ENCODE data around the gene APOL6. TPM values are rescaled to one million over a fixed set of nuclear protein-coding genes. Genes with fewer than 3 reads are reported as not detected.

Gene APOL6
- total and polyA plus RNA-seq, 10 of the 15 experiments (the other 5 are each of a cell fraction or from before 2014, with no cell fraction given): 4.3 to 22.9 (median 9.3) TPM

DNA sequence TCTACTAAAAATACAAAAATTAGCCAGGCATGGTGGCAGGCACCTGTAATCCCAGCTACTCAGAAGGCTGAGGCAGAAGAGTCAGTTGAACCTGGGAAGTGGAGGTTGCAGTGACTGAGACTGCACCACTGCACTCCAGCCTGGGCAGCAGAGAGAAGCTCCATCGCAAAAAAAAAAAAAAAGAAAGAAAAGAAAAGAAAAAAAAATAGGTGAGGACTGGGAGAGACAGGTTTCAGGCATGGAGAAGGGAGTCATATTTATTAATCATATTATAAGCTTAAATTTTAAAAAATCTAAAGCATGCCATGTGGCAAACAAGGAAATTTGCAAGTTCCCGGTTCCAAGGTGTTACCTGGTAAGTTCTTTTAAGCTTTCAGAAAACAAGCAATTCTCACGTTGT lies 69.3 kb downstream of the APOL6 start, which contains the start of gene APOL5:
Gene APOL5, plus strand, starts transcription at position 301 of the 400 bp plus-strand sequence. Its CDS starts 0 bp downstream, at position 301.
- no peaks in the 10 kb centered on the region for H3K4me1 ChIP-seq (ENCODE audit: control insufficient read depth, insufficient read depth, low read length)
- H3K27ac ChIP-seq (ENCODE audit: control insufficient read depth, insufficient read depth): no peak within 1 kb of the TSS
- H2AFZ ChIP-seq (ENCODE audit: control insufficient read depth, low read depth, low read length): no peak within 1 kb of the TSS
- FAIRE-seq: no peak
- H3K79me2 ChIP-seq (ENCODE audit: control insufficient read depth, insufficient read depth, low read length): no peaks in the 10 kb centered on the region
- no peak within 1 kb of the TSS for H3K4me3 ChIP-seq
- WGBS (ENCODE audit: insufficient coverage, insufficient replicate concordance, low lambda C conversion rate, missing lambda C conversion rate): 0% methylated on average over 2 of the region's 3 CpGs
- intact Hi-C loops (cut with micrococcal nuclease; ENCODE audit: unreplicated experiment) (no loop called here), in situ Hi-C loops (cut with MboI) (no loop called here)
- no peak for DNase-seq (ENCODE audit: low read depth, low spot score)
- no peak for TF ChIP-seq CBX3 (IDR thresholded peaks at IDR 0.05; ENCODE audit: borderline replicate concordance, low read depth)
- no TSS peak for BruUV-seq (replicated peaks)
- SMC1A ChIA-PET (ENCODE audit: uncharacterized antibody, unreplicated experiment): no interaction called here
- no peaks in the 10 kb centered on the region for H4K20me1 ChIP-seq (ENCODE audit: control insufficient read depth, insufficient read depth)
- POLR2A ChIA-PET: interaction anchor here (0.6 kb wide), 1 partner anchor 115 kb away, joined by 8 read pairs; no protein-coding TSS in a partner anchor
- H3K9me3 ChIP-seq (replicated peaks; ENCODE audit: control insufficient read depth, insufficient read depth, low read length): no peaks in the 10 kb centered on the region
- RAD21 ChIA-PET (ENCODE audit: unreplicated experiment): no interaction called here
- CTCF ChIA-PET: no interaction called here
- ATAC-seq: no peak
- H3K27me3 ChIP-seq (replicated peaks in 1 of 2; ENCODE audit: control insufficient read depth in 2 of 2, insufficient read depth in 2 of 2, low read length in 1 of 2): no peaks in the 10 kb centered on the region
- no peak within 1 kb of the TSS for H3K4me2 ChIP-seq (ENCODE audit: control insufficient read depth, insufficient read depth)
- no peak within 1 kb of the TSS for H3K9ac ChIP-seq (ENCODE audit: control insufficient read depth, insufficient read depth, low read length)
- H3K36me3 ChIP-seq (ENCODE audit: control insufficient read depth in 2 of 2, insufficient read depth in 2 of 2, low read length in 1 of 2): no peaks in the 10 kb centered on the region

Other genes starting within 250 kb of the APOL6 start
- gene MCM5, start 248.3 kb upstream of the APOL6 start, total RNA-seq (2014; rRNA removed): 251 and 253 TPM in 2 replicates
- gene MCM5, start 248.3 kb upstream of the APOL6 start, total RNA-seq (2014; rRNA removed; fragmentation: Illumina TruSeq; extraction: Trizol): 84.6 and 100 TPM in 2 replicates
- 277 and 301 TPM in 2 replicates for gene MCM5, start 248.3 kb upstream of the APOL6 start, total RNA-seq (2021)
- 97.8 and 186 TPM in 2 replicates for gene MCM5, start 248.3 kb upstream of the APOL6 start, polyA plus RNA-seq (2011; rRNA removed)
- 35.9 and 98.0 TPM in 2 replicates for gene MCM5, start 248.3 kb upstream of the APOL6 start, polyA plus RNA-seq (2014; fragmentation: Illumina TruSeq; extraction: Trizol)
- 10 to 100 TPM; 14.1 to 22.1 TPM for gene MCM5, start 248.3 kb upstream of the APOL6 start, polyA plus RNA-seq (2014; fragmentation: Nextera tagmentation; extraction: Ambion mirVana)
- 142 and 197 TPM in 2 replicates for gene MCM5, start 248.3 kb upstream of the APOL6 start, polyA plus RNA-seq (2014; rRNA removed)
- gene MCM5, start 248.3 kb upstream of the APOL6 start, polyA plus RNA-seq (2016; fragmentation: Nextera tagmentation; extraction: Ambion mirVana): 100 to 1,000 TPM; 348 to 360 TPM
- not detected in 2 replicates for gene RASD2, start 107.6 kb upstream of the APOL6 start, total RNA-seq (2014; rRNA removed)
- not detected in 2 replicates for gene RASD2, start 107.6 kb upstream of the APOL6 start, total RNA-seq (2014; rRNA removed; fragmentation: Illumina TruSeq; extraction: Trizol)
- gene RASD2, start 107.6 kb upstream of the APOL6 start, total RNA-seq (2021): not detected in 2 replicates
- gene RASD2, start 107.6 kb upstream of the APOL6 start, polyA plus RNA-seq (2011; rRNA removed): 0.03 TPM in 1 of 2 replicates, not detected in the other
- gene RASD2, start 107.6 kb upstream of the APOL6 start, polyA plus RNA-seq (2014; fragmentation: Illumina TruSeq; extraction: Trizol): not detected in 2 replicates
- not detected for gene RASD2, start 107.6 kb upstream of the APOL6 start, polyA plus RNA-seq (2014; fragmentation: Nextera tagmentation; extraction: Ambion mirVana)
- gene RASD2, start 107.6 kb upstream of the APOL6 start, polyA plus RNA-seq (2014; rRNA removed): not detected in 2 replicates
- not detected for gene RASD2, start 107.6 kb upstream of the APOL6 start, polyA plus RNA-seq (2016; fragmentation: Nextera tagmentation; extraction: Ambion mirVana)
- gene MB, start 31.1 kb upstream of the APOL6 start, total RNA-seq (2014; rRNA removed): 0.16 and 0.23 TPM in 2 replicates
- 0.31 TPM in 1 of 2 replicates, not detected in the other for gene MB, start 31.1 kb upstream of the APOL6 start, total RNA-seq (2014; rRNA removed; fragmentation: Illumina TruSeq; extraction: Trizol)
- 0.41 TPM in 1 of 2 replicates, not detected in the other for gene MB, start 31.1 kb upstream of the APOL6 start, total RNA-seq (2021)
- 0.19 and 0.33 TPM in 2 replicates for gene MB, start 31.1 kb upstream of the APOL6 start, polyA plus RNA-seq (2011; rRNA removed)
- 0.15 TPM in 1 of 2 replicates, not detected in the other for gene MB, start 31.1 kb upstream of the APOL6 start, polyA plus RNA-seq (2014; fragmentation: Illumina TruSeq; extraction: Trizol)
- gene MB, start 31.1 kb upstream of the APOL6 start, polyA plus RNA-seq (2014; fragmentation: Nextera tagmentation; extraction: Ambion mirVana): under 1 TPM in 1 of 2 experiments, not detected in 1; 0.09 TPM
- gene MB, start 31.1 kb upstream of the APOL6 start, polyA plus RNA-seq (2014; rRNA removed): 0.18 and 0.24 TPM in 2 replicates
- not detected for gene MB, start 31.1 kb upstream of the APOL6 start, polyA plus RNA-seq (2016; fragmentation: Nextera tagmentation; extraction: Ambion mirVana)
- gene APOL5, start 69.4 kb downstream of the APOL6 start, total RNA-seq (2014; rRNA removed): not detected in 2 replicates
- gene APOL5, start 69.4 kb downstream of the APOL6 start, total RNA-seq (2014; rRNA removed; fragmentation: Illumina TruSeq; extraction: Trizol): not detected in 2 replicates
- gene APOL5, start 69.4 kb downstream of the APOL6 start, total RNA-seq (2021): not detected in 2 replicates
- not detected in 2 replicates for gene APOL5, start 69.4 kb downstream of the APOL6 start, polyA plus RNA-seq (2011; rRNA removed)
- not detected in 2 replicates for gene APOL5, start 69.4 kb downstream of the APOL6 start, polyA plus RNA-seq (2014; fragmentation: Illumina TruSeq; extraction: Trizol)
- not detected for gene APOL5, start 69.4 kb downstream of the APOL6 start, polyA plus RNA-seq (2014; fragmentation: Nextera tagmentation; extraction: Ambion mirVana)
- gene APOL5, start 69.4 kb downstream of the APOL6 start, polyA plus RNA-seq (2014; rRNA removed): not detected in 2 replicates
- not detected for gene APOL5, start 69.4 kb downstream of the APOL6 start, polyA plus RNA-seq (2016; fragmentation: Nextera tagmentation; extraction: Ambion mirVana)